ENCODE results near the gene LRRC38. TPM values are rescaled to one million over a fixed set of nuclear protein-coding genes. Genes with fewer than 3 reads are reported as not detected.

Gene LRRC38
- total RNA-seq, 2 experiments from 2014 or later: not detected

DNA sequence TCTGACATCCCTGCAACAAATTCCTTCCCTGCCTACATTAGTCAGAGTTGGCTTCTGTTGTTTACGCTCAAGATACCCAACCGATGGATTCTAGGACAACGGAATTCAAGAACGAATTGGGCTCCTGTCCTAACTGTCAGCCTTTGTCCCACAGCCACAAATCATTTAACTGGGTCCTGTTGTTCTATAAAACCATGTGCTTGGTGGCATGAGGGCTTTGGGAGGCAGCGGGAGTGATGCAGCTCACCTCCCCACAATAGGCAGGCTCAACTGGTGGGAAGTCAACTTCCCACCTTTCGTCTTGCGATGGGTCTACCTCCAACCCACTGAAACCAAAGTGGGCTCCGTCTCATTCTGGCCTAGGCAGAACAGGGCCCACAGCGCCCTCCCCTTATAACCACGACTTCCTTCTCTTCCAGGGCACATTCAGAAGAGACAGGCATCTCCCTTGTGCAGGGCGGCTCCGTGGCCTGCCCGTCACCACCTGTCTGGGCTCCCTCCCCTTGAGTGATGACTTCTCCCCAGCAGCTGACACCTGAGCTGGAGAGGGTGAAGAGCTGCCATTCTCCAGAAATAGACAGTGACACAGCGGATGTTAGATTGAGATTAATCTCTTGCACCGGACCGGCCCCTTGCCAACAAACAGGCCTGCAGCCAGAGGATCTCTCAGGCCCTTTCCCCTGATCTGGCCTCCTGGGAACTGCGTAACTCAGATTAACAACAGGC, 26.5 kb downstream of the LRRC38 start:
- no peak overlapping the region for H3K4me3 Mint-ChIP-seq

DNA sequence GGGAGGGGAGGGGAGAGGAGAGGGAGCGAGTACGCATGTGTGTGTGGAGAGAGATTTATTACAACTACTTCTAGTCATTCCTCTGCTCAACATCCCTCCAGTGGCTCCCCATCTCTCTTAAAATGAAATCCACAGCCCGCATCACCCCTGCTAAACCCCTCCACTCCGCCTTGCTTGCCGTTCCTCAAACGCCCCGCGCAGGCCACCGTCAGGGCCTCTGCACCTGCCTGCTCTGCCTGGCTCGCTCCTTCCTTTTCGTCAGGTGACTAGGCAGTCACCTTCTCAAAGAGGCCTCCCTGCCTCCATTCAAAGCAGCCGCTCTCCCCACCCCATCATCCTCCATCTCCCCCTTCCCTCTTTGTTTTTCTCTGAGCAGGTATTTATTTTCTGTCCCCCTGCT, 29.9 kb downstream of the LRRC38 start:
- Mint-ChIP-seq H3K4me1 (ENCODE audit: low read depth) (peaks cover 7% of the 10 kb centered on the region), H3K27ac (no peak overlapping the region), H3K9me3 (no peaks in the 10 kb centered on the region), H3K27me3 (ENCODE audit: low read depth) (peaks cover 8% of the 10 kb centered on the region), H3K36me3 (ENCODE audit: low read depth) (no peaks in the 10 kb centered on the region), H3K4me3 (no peak overlapping the region)
- DNase-seq: no peak
- intact Hi-C loops (cut with micrococcal nuclease): no loop called here
- CTCF ChIA-PET: no interaction called here

More for the DNA sequence above, 26.5 kb downstream of the LRRC38 start:
- H3K27me3 Mint-ChIP-seq (ENCODE audit: low read depth): peaks cover 12% of the 10 kb centered on the region
- no peaks in the 10 kb centered on the region for H3K9me3 Mint-ChIP-seq
- no peak overlapping the region for H3K27ac Mint-ChIP-seq
- CTCF ChIA-PET: no interaction called here
- intact Hi-C loops (cut with micrococcal nuclease): no loop called here
- no peaks in the 10 kb centered on the region for H3K4me1 Mint-ChIP-seq (ENCODE audit: low read depth)
- H3K36me3 Mint-ChIP-seq (ENCODE audit: low read depth): no peaks in the 10 kb centered on the region
- DNase-seq: no peak

DNA sequence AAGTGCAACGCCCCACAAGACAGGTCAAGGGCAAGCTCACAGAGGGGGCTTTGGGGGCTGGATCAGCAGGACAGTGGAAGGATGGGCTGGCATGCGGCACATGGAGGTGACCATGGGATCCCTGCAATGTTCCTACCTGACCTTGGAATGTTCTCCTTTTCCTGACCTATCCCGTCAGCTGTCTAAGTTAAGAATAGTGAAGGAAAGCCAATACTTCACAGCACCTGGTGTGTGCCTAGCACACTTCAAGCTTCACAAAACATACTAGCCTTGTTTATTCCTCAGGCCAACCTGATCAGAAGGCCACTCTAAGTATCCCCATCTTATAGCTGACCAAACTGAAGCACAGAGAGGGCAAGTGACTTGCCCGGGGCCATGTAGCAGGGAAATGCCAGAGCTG, 31.2 kb downstream of the LRRC38 start:
- H3K27ac Mint-ChIP-seq: no peak overlapping the region
- CTCF ChIA-PET: no interaction called here
- H3K27me3 Mint-ChIP-seq (ENCODE audit: low read depth): no peaks in the 10 kb centered on the region
- H3K4me3 Mint-ChIP-seq: no peak overlapping the region
- no peaks in the 10 kb centered on the region for H3K9me3 Mint-ChIP-seq
- H3K4me1 Mint-ChIP-seq (ENCODE audit: low read depth): peaks cover 12% of the 10 kb centered on the region
- no peak for DNase-seq
- intact Hi-C loops (cut with micrococcal nuclease): no loop called here
- no peaks in the 10 kb centered on the region for H3K36me3 Mint-ChIP-seq (ENCODE audit: low read depth)

DNA sequence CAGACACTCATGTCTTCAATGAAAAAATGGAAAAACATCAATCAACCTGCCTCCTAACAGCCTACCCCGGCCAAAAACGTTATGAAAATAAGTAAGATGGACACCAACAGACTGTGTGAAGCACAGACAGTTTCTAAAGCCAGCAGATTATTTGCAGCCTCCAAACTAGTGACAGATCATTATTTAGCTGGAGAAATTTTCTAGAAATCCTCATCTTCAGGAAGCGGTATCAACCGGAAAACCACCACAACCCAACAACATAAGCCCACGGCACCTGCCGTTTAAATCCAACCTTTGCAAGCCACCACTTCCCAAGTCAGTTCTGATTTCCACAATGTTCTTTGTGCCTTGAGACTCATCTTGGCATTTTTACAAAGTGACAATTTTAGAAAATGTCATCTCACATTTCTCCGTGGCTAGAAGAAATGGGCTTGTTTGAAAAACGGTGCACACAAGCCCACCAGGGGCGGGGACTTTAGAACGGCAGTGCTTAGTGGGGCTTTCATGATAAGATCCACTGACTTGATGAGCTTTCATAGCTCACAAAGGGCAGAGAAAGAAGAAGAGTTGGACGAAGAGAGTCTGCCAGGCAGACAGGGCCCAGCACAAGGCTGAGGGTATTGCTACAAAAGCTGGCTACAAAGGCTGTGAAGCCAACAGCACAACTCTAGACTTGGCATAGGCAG, 34.5 kb downstream of the LRRC38 start:
- Mint-ChIP-seq H3K36me3 (ENCODE audit: low read depth) (no peaks in the 10 kb centered on the region), H3K27me3 (ENCODE audit: low read depth) (no peaks in the 10 kb centered on the region), H3K27ac (no peak overlapping the region), H3K4me3 (no peak overlapping the region), H3K9me3 (no peaks in the 10 kb centered on the region), H3K4me1 (ENCODE audit: low read depth) (peaks cover 12% of the 10 kb centered on the region)
- no peak for DNase-seq
- CTCF ChIA-PET: interaction anchor here (0.7 to 1.2 kb wide), 3 partner anchors 13 to 1031 kb away, joined by 3 read pairs; no protein-coding TSS in a partner anchor
- intact Hi-C loops (cut with micrococcal nuclease): no loop called here

DNA sequence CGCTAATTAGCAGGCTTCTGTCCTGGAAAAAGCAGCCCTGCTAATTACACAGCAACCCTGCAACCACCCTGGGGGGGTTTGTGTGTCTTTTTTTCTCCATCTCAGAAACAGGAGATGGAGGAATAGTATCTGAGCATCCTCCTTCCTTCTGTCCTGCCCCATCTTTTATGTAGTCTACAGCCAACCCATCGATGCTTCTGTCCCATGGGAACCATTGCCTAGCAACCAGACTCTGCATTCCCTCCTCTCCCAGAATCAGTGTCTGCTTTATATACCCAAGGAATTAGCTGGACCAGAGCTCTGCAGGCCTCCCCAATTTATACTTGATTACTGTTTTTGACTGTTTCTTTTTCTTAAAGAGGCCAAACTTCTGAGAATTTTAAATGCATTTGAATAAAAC, 35.1 kb downstream of the LRRC38 start:
- intact Hi-C loops (cut with micrococcal nuclease): no loop called here
- Mint-ChIP-seq H3K27me3 (ENCODE audit: low read depth) (peaks cover 2% of the 10 kb centered on the region), H3K9me3 (no peaks in the 10 kb centered on the region), H3K4me1 (ENCODE audit: low read depth) (peaks cover 12% of the 10 kb centered on the region), H3K4me3 (no peak overlapping the region), H3K36me3 (ENCODE audit: low read depth) (no peaks in the 10 kb centered on the region), H3K27ac (no peak overlapping the region)
- DNase-seq: no peak
- CTCF ChIA-PET: interaction anchor here (0.7 to 1.2 kb wide), 3 partner anchors 12 to 1032 kb away, joined by 3 read pairs; no protein-coding TSS in a partner anchor

DNA sequence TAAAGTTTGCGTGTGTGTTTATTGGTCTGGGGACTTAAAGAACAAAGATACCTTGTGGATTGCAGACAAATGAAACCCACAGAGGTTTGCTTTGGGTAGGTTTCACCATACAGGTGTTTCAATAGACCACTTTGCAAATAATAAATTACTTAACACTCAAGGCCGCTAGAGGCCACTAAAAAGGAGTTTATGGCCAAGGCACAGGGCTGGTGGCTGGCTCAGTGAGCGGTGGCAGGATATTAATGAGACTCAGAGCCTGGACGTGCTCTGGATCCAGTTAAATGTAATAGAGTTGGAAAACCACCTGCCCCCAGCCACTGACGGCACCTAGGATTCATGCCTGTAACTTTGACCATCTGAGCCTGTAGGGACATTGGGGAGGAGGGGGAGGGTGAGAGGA, 44.5 kb downstream of the LRRC38 start:
- Mint-ChIP-seq H3K27ac (no peak overlapping the region), H3K27me3 (ENCODE audit: low read depth) (peaks cover 2% of the 10 kb centered on the region), H3K36me3 (ENCODE audit: low read depth) (no peaks in the 10 kb centered on the region), H3K4me3 (no peak overlapping the region), H3K9me3 (no peaks in the 10 kb centered on the region), H3K4me1 (ENCODE audit: low read depth) (no peaks in the 10 kb centered on the region)
- peak; percentile 13 for DNase-seq
- CTCF ChIA-PET: no interaction called here
- intact Hi-C loops (cut with micrococcal nuclease): no loop called here

DNA sequence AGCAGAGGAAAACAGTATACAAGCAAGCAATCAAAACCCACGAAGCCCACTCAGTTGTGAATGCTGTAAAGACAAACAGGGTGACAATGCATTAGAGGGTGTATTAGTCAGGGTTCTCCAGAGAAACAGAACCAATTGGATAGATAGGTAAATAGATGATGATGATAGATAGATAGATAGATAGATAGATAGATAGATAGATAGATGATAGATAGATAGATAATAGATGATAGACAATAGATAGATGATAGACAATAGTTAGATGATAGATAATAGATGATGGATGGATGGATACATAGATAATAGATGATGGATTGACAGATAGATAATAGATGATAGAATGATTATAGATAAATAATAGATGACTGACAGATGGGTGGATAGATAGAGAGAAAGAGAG, 48.3 kb downstream of the LRRC38 start:
- Mint-ChIP-seq H3K36me3 (ENCODE audit: low read depth) (no peaks in the 10 kb centered on the region), H3K27ac (no peak overlapping the region), H3K4me3 (no peak overlapping the region), H3K27me3 (ENCODE audit: low read depth) (no peaks in the 10 kb centered on the region), H3K9me3 (no peaks in the 10 kb centered on the region), H3K4me1 (ENCODE audit: low read depth) (no peaks in the 10 kb centered on the region)
- DNase-seq: no peak
- CTCF ChIA-PET: no interaction called here
- intact Hi-C loops (cut with micrococcal nuclease): no loop called here

DNA sequence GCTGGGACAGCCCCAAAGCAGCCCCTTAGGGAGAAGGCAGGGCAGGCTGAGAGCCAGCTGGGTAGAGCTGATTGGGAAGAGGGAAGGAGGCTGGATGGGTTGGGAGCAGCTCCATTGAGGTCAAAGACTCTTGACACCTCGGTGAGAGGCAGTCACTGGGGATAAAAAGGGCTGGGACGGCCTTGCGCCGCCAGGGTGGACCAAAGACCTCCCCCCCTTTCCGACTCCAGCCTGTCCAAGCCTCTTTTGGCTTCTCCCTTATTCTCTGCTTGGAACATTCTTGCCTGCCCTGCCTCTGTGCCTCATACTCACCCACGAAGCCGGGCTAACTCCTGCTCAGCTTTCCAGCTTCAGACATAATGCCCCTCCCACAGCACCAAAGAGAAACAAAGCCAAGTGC, 51.1 kb downstream of the LRRC38 start:
- Mint-ChIP-seq H3K9me3 (no peaks in the 10 kb centered on the region), H3K27me3 (ENCODE audit: low read depth) (peaks cover 2% of the 10 kb centered on the region), H3K4me1 (ENCODE audit: low read depth) (no peaks in the 10 kb centered on the region), H3K4me3 (no peak overlapping the region), H3K27ac (no peak overlapping the region), H3K36me3 (ENCODE audit: low read depth) (no peaks in the 10 kb centered on the region)
- CTCF ChIA-PET: no interaction called here
- DNase-seq: no peak
- intact Hi-C loops (cut with micrococcal nuclease): no loop called here

DNA sequence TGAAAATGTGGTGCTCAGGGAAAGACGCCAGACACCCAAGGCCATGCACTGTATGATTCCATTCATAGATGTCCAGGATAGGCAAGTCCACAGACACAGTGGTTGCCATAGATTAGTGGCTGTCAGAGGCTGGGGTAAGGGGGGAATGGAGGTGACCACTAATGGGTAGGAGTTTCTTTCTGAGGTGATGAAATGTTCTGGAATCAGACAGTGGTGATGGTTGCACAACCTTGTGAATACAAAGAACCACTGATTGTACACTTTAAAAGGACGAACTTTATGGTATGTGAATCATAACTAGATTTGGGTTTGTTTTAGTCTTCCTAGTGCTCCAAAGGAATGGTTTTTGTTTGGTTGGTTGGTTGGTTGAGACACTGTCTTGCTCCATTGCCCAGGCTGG, 51.8 kb downstream of the LRRC38 start:
- H3K4me1 Mint-ChIP-seq (ENCODE audit: low read depth): no peaks in the 10 kb centered on the region
- no peak overlapping the region for H3K27ac Mint-ChIP-seq
- no peak overlapping the region for H3K4me3 Mint-ChIP-seq
- CTCF ChIA-PET: interaction anchor here (0.6 kb wide), 1 partner anchor 87 kb away, joined by 4 read pairs; no protein-coding TSS in a partner anchor
- intact Hi-C loops (cut with micrococcal nuclease): no loop called here
- H3K9me3 Mint-ChIP-seq: no peaks in the 10 kb centered on the region
- H3K27me3 Mint-ChIP-seq (ENCODE audit: low read depth): peaks cover 2% of the 10 kb centered on the region
- H3K36me3 Mint-ChIP-seq (ENCODE audit: low read depth): no peaks in the 10 kb centered on the region
- DNase-seq: no peak

DNA sequence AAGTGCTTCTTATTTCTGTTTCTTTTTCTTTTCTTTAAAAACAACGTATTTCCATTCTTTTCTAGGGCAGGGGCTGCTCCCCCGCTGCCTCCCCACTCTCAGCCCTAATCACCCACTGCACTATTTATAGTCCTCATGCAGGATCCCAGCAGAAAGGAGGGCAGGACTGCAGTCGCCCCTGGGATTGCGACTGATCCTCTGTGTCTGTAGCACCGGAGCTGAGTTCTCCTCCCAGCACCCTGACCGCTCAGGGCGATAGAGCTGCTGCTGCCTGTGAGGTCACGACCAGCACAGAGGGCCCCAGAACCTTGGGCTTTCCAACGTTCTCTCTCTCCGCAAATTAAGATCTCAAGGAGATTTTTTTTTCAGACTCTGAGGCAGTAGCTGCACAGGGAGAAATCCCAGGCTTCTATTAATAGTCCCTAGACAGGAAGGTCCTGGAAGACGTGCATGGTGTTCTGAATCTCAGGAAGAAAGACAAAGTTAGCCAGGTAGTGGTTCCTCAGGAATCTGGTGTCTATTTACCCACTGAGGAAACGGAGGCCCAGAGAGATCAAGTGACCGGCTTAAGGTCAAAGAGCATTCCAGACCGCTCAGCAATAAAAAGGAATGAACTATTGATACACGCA, 56.8 kb downstream of the LRRC38 start:
- Mint-ChIP-seq H3K4me1 (ENCODE audit: low read depth) (no peaks in the 10 kb centered on the region), H3K27ac (no peak overlapping the region), H3K9me3 (no peaks in the 10 kb centered on the region), H3K36me3 (ENCODE audit: low read depth) (no peaks in the 10 kb centered on the region), H3K4me3 (no peak overlapping the region), H3K27me3 (ENCODE audit: low read depth) (peaks cover 2% of the 10 kb centered on the region)
- intact Hi-C loops (cut with micrococcal nuclease): no loop called here
- DNase-seq: no peak
- CTCF ChIA-PET: no interaction called here

DNA sequence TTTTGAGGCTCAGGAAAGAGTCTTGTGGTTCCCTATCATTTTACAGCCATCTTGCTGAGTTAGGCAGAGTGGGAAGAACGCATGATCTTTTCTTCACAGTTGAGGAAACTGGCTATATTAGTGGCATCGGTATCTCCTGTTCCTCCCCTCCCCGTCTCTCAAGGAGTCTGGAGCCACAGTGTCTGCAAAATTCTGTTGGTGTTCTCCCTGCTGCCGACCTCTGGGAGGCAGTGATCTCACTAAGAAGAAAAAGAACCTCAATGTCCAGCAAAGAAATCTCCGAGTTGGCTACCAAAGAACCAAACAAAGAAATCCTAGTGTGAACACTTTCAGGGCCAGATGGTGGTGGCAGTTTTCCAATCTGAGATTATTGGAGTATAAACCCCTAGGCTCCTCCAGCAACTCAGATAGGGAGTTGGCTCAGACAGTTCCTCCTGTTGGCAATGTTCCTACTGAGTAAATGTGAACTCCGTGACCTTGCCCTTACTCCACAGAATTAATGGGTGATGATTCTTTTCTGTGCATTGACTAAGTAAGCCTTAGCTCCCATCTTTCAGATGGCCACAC, 62.3 kb downstream of the LRRC38 start:
- Mint-ChIP-seq H3K4me1 (ENCODE audit: low read depth) (no peaks in the 10 kb centered on the region), H3K27ac (no peak overlapping the region), H3K4me3 (no peak overlapping the region), H3K36me3 (ENCODE audit: low read depth) (no peaks in the 10 kb centered on the region), H3K9me3 (no peaks in the 10 kb centered on the region), H3K27me3 (ENCODE audit: low read depth) (no peaks in the 10 kb centered on the region)
- intact Hi-C loops (cut with micrococcal nuclease): no loop called here
- no peak for DNase-seq
- CTCF ChIA-PET: interaction anchor here (1.0 kb wide), 1 partner anchor 67 kb away, joined by 3 read pairs; no protein-coding TSS in a partner anchor

DNA sequence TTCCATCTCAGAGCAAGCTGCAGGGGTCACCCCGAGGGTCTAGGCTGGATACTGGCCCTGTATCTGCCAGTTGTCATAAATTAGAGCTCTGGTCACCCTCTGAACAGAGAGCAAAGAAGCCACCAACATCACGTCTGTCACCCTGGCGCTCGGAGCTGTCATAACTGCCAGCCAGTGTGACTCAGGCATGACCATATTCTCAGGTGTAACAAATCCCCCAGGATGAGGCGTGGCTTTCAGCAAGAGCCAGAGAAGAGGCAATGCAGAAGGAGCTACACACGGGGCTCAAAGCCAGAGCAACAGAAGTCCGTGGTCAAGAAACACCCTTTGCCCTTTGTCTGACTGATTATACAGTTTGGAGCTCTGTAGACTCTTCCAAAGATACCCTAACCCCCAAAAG, 63.6 kb downstream of the LRRC38 start:
- no peaks in the 10 kb centered on the region for H3K27me3 Mint-ChIP-seq (ENCODE audit: low read depth)
- intact Hi-C loops (cut with micrococcal nuclease): no loop called here
- H3K36me3 Mint-ChIP-seq (ENCODE audit: low read depth): no peaks in the 10 kb centered on the region
- H3K27ac Mint-ChIP-seq: no peak overlapping the region
- no peaks in the 10 kb centered on the region for H3K4me1 Mint-ChIP-seq (ENCODE audit: low read depth)
- H3K4me3 Mint-ChIP-seq: no peak overlapping the region
- CTCF ChIA-PET: no interaction called here
- no peaks in the 10 kb centered on the region for H3K9me3 Mint-ChIP-seq
- DNase-seq: no peak

All from activated naive CD4-positive, alpha-beta T cell treated with anti-CD3 and anti-CD28 coated beads for 36 hours (primary cell).